ENCODE results near the gene KCNJ8.
"Not testable (repeated sequence)": the region's sequence is repeated elsewhere in the genome, so short reads cannot be mapped to it uniquely, and the experiment has no call there.

KCNJ8 gene

GRCh38 chr12:21774358-21775132 is at the start of gene KCNJ8:
Gene KCNJ8 (minus strand): TSS chr12:21774706. CDS start chr12:21773616, 1,090 bp downstream.
- no peak for DNase-seq (ENCODE audit: low spot score)

GRCh38 chr12:21823581-21823980 is 49.1 kb upstream of the KCNJ8 start:
- no peak for DNase-seq (ENCODE audit: low spot score)

- no peak for DNase-seq (ENCODE audit: low spot score)
These were observed 45.2 kb upstream of the KCNJ8 start for GRCh38 chr12:21819678-21820077.

- no peak for DNase-seq (ENCODE audit: low spot score)
These were observed 44.7 kb upstream of the KCNJ8 start for GRCh38 chr12:21819236-21819635.

GRCh38 chr12:21818627-21819026 is 44.1 kb upstream of the KCNJ8 start:
- no peak for DNase-seq (ENCODE audit: low spot score)

- DNase-seq (ENCODE audit: low spot score): no peak
These were observed 41.0 kb upstream of the KCNJ8 start for GRCh38 chr12:21815306-21816062.

GRCh38 chr12:21814814-21815213 is 40.3 kb upstream of the KCNJ8 start:
- DNase-seq (ENCODE audit: low spot score): no peak

GRCh38 chr12:21814327-21814726 is 39.8 kb upstream of the KCNJ8 start:
- DNase-seq (ENCODE audit: low spot score): no peak

GRCh38 chr12:21813751-21814150 is 39.2 kb upstream of the KCNJ8 start:
- no peak for DNase-seq (ENCODE audit: low spot score)

- DNase-seq (ENCODE audit: low spot score): no peak
These were observed 38.6 kb upstream of the KCNJ8 start for GRCh38 chr12:21813125-21813524.

- not testable (repeated sequence) for DNase-seq (ENCODE audit: low spot score)
These were observed 37.8 kb upstream of the KCNJ8 start for GRCh38 chr12:21812340-21812739.

- DNase-seq (ENCODE audit: low spot score): no peak
These were observed 34.6 kb upstream of the KCNJ8 start for GRCh38 chr12:21809100-21809499.

- no peak for DNase-seq (ENCODE audit: low spot score)
These were observed 31.7 kb upstream of the KCNJ8 start for GRCh38 chr12:21806255-21806654.

GRCh38 chr12:21801522-21802288 is 27.2 kb upstream of the KCNJ8 start:
- no peak for DNase-seq (ENCODE audit: low spot score)

- DNase-seq (ENCODE audit: low spot score): no peak
These were observed 25.5 kb upstream of the KCNJ8 start for GRCh38 chr12:21800011-21800410.

- no peak for DNase-seq (ENCODE audit: low spot score)
These were observed 23.0 kb upstream of the KCNJ8 start for GRCh38 chr12:21797539-21797938.

- no peak for DNase-seq (ENCODE audit: low spot score)
These were observed 21.3 kb upstream of the KCNJ8 start for GRCh38 chr12:21795648-21796328.

GRCh38 chr12:21794807-21795595 is 20.5 kb upstream of the KCNJ8 start:
- DNase-seq (ENCODE audit: low spot score): not testable (repeated sequence)

GRCh38 chr12:21789687-21790086 is 15.2 kb upstream of the KCNJ8 start:
- not testable (repeated sequence) for DNase-seq (ENCODE audit: low spot score)

- DNase-seq (ENCODE audit: low spot score): no peak
These were observed 13.8 kb upstream of the KCNJ8 start for GRCh38 chr12:21788089-21788983.

All from activated CD4-positive, alpha-beta T cell treated with anti-CD3 and anti-CD28 coated beads, Interleukin-2, Interleukin-4, amounts not matched to agents 100 ng/mL and 50 ng/mL, durations not matched to agents 16 hours and 8 hours (primary cell).